ENCODE results near the gene TMEM213.

TMEM213 gene

GRCh38 chr7:138843632-138844580 is 46.1 kb downstream of the TMEM213 start:
- no peak for DNase-seq

- DNase-seq, result no peak
Observed at GRCh38 chr7:138845711-138846110, 47.9 kb downstream of the TMEM213 start.

- DNase-seq, result no peak
Observed at GRCh38 chr7:138848056-138848980, 50.5 kb downstream of the TMEM213 start.

- no peak for DNase-seq
Observed at GRCh38 chr7:138849701-138850100, 51.9 kb downstream of the TMEM213 start.

DNA sequence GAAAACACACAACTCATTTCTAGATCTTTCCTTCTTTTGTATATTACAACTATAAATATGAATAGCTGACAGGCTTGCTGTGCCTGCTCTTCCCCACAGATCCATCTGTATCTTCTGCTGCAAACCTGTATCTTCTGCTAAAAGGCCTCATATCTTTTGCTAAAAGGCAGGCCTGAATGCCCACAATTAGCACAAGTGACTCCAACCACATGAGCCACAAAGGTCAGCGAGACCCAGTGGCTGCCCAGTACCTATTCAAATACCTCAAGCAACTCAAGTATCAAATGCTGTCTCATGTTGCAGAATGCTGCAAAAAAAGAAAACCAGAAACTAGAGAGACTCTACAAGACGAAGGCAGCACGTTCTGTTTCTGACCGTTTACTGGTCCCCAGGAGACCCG is 54.7 kb downstream of the TMEM213 start:
- no peak for DNase-seq

DNA sequence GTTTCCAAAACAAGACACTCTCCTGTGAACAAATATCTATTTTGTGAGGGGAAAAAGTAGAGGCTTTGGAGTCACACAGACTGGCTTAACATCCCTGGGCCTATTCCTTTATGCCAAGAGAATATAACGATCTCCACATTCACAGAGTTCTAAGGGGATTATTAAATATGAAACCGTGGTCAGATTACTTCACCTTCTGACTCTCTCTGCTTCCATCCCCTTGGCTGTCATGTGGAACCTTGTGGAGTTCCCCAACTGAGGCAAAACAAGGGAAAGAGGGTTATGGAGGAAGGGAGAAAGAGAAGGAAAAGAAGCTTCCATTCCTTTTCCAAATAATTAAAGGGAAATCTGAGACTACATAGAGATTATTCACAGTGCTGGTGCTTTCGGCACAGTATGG is 55.7 kb downstream of the TMEM213 start:
- no peak for DNase-seq

DNA sequence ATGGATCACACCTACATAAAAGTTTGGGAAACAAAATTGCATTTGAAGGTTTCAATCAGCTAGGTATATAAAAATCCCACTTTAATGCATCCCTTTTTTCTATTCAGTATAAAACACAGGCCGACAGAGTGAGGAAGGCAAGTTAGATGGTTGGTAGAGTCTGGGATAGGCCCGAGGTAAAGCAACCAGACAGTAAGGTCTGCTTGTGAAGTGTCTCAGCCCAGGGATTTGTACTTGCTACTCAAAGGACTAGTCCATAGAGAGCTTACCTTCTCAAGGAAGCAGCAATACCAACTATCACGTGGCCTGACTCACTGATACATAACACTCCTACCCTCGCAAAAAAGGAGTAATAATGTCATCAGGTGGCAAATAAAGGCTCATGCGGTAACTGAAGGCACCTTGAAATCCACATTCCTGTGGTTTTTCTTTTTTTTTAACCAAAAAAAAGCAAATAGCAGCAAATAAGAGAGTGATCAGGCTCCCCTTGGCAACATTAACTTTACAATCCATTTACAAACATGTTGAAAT is 56.4 kb downstream of the TMEM213 start:
- DNase-seq, result no peak

DNA sequence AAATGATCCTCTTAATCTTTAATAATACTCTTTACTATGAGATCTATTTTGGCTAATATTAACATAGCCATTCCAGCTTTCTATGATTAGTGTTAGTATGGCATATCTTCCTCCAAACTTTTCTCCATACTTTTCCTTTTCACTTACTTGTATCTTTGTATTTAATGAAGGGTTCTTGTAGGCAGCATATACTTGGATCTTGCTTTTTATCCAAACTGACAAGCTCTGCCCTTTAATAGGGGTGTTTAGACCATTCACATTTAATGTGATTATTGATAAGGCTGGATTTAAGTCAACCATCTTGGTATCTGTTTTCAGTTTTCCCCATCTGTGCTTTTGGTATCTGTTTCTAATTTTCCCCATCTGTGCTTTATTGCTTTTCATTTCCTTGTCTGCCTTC is 59.9 kb downstream of the TMEM213 start:
- no peak for DNase-seq

DNA sequence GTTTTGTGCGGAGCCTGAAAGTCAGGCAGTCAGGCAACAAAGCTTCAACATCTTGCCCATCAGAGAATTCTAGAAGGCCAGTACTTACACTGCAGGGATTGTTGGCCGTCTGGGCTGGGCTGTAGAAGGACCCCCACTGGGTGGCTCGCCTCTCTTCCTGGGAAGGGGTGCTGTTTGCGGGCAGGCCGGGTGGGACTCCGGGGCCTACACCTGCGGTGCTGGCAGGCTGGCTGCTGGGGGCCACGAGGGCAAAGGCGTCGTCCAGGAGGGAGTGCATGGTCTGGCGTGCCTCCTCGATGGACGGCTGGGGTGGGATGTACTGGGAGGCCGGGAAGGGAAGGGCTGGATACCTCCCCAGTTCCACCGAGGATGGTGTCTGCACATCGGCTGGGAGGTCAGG is 63.3 kb downstream of the TMEM213 start:
- DNase-seq, result no peak

DNA sequence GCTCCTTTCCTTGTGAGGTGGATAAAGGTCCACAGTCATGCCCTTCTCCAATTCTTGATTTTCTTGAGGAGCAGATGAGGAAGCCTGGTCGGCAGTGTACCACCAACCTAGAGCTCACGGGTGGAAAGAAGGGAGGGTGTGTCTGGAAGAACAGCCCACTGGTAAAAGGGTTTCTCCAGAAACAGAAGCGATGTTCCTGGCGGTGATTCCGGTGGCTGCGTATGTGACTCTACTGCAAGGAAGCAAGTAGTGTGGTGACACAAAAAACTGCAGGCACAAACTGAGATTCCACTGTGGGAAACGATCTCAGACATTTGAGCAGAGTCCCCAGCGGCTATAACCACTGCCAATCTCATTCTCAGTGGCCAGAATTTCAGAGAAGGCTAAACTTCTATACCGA is 66.1 kb downstream of the TMEM213 start:
- no peak for DNase-seq

- no peak for DNase-seq
Observed at GRCh38 chr7:138864667-138865066, 66.9 kb downstream of the TMEM213 start.

GRCh38 chr7:138865843-138866242 is 68.0 kb downstream of the TMEM213 start:
- no peak for DNase-seq

DNA sequence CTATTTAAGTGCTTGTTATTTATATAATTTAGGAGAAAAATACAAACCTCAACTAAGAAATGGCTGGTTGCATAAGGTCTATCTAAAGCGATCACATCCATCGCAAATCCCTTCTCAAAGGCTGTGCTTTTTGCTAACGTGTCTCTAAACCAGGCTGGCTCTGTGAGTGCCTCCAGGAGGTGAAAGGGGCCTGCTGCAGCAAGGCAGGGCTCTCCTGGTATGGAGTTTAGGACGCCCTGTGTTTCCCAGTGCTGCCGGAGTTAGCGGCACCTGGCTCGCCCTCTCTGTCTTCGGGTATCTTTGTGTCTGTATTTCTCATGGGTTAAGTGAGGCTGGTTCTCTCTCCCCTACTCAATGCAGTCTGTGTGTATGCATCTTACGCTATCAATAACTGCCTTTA is 68.6 kb downstream of the TMEM213 start:
- DNase-seq, result no peak

- no peak for DNase-seq
Observed at GRCh38 chr7:138867744-138868143, 70.0 kb downstream of the TMEM213 start.

DNA sequence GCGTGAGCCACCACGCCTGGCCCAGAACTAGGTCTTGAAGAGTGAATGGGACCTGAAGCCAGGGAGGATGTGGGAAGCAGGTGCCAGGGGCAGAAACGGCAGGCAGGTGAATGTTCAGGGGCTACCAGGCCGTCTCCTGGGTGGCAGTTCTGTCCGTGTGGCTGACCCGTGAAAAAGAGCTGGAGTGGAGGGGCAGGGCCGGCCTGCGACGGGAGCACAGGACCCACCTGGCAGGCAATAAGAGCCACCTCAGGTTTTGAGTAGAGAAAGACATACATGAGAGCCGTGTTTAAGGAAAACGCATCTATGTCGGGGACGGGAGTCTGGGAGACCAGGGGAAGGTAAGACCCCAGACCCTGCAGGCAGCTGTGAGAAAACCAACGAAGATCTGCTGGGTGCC is 70.9 kb downstream of the TMEM213 start:
- DNase-seq, result no peak

DNA sequence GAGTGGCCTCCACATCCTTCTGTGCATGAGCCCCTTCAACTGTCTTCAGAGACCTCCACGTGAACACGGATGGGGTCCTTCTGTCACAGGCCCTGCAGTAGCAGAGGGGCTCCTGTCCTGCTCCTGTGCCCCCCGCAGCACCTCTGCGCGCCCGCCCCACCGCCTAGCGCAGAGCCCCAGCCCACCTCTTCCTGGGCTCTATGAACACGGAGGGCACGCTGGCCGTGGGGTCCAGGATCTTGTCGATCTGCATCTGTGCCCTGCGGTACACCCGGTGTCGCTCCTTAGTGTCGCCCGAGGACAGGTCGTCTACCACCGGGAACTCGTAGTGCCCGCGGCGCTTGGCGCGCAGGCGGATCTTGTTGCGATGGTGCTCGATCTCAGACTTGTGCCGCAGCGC is 71.6 kb downstream of the TMEM213 start:
- no peak for DNase-seq

GRCh38 chr7:138871065-138871813 is 73.4 kb downstream of the TMEM213 start:
- no peak for DNase-seq

DNA sequence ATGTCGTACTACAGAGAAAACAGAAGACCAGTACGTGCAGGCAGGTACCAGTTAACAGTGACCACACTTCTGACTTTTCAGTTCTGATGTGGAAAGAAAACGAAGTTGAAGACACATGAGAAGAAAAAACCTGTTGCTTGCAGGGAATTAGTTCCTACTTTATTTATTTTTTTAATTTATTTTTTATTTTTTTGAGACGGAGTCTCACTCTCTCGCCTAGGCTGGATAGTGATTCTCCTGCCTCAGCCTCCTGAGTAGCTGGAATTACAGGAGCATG is 74.0 kb downstream of the TMEM213 start:
- no peak for DNase-seq

DNA sequence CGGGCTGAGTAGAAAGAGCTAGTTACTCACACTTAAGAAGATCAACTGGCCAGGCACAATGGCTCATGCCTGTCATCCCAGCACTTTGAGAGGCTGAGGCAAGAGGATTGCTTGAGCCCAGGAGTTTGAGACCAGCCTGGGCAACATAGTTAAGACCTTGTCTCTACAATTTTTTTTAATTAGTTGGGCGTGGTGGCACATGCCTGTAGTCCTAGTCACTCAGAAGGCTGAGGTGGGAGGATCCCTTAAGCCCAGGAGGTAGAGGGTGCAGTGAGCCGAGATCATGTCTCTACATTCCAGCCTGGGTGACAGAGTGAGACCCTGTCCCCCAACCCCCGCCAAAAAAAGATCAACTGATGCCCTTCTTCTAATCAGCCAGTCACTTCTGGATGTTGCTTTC is 74.8 kb downstream of the TMEM213 start:
- DNase-seq, result no peak

DNA sequence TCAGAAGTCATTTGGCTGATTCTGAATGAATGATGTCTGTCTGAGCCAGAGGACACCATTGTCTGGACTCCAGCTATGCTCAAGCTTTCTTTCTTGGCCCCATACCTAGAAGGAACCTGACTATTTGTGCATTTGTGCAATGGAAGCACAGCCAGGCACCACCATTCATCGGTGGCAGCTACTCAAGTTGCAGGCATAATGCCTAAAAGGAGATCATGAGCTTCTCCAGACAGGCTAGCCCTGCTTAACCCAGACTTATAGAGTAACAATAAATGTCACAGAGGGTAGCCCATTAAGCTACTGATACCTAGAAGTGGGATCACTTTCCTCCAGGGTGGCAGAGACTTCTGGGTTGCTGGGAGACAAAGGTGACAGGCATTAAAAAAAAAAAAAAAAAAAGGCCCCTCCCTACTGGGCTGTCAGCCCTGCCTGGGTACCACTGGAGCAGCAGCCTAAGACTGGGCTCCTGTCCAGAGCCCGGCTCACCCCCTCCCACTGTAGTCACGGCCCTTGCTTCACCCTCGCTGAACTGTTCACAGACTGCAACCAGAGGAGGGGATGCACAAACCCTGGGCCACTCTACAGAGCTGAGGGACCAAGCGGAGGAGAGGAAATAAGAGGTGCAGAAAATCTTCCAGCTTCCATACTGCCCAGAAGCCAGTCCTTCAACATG is 75.6 kb downstream of the TMEM213 start:
- no peak for DNase-seq

GRCh38 chr7:138875794-138876193 is 78.0 kb downstream of the TMEM213 start:
- no peak for DNase-seq

- DNase-seq, result no peak
Observed at GRCh38 chr7:138876326-138876725, 78.5 kb downstream of the TMEM213 start.
